GM12878 (cell line): ENCODE results near the gene CAMTA1.

Experiments used
- BRCA1 ChIP-seq: IDR thresholded peaks from 2 replicates; pipeline ENCODE4 v1.6.1; 2011; ENCODE audit warnings: low read depth, low read length, improper control_type of control experiment
- CTCF ChIP-seq, 3 experiments: IDR thresholded peaks in 2 of 3; conservative IDR thresholded peaks in 1 of 3; 2 replicates each; pipeline ENCODE4 v1.5.1; 2011; ENCODE audit warnings: low read depth in 3 of 3, low read length in 3 of 3, mild to moderate bottlenecking in 3 of 3, control low read depth in 2 of 3, moderate library complexity in 2 of 3, inconsistent platforms in 1 of 3, mixed read lengths in 1 of 3; ENCODE audit not compliant: control insufficient read depth in 2 of 3, insufficient read depth in 1 of 3; ENCODE audit errors: extremely low read depth in 1 of 3
- POLR2A ChIP-seq: IDR thresholded peaks from 2 replicates; pipeline ENCODE4 v1.6.1; 2011; ENCODE audit warnings: low read depth, mild to moderate bottlenecking, low read length
- ZBTB33 ChIP-seq: fragments of 450-650 bp; IDR thresholded peaks from 2 replicates; pipeline ENCODE4 v1.6.1; 2017; ENCODE audit warnings: mild to moderate bottlenecking

DNA sequence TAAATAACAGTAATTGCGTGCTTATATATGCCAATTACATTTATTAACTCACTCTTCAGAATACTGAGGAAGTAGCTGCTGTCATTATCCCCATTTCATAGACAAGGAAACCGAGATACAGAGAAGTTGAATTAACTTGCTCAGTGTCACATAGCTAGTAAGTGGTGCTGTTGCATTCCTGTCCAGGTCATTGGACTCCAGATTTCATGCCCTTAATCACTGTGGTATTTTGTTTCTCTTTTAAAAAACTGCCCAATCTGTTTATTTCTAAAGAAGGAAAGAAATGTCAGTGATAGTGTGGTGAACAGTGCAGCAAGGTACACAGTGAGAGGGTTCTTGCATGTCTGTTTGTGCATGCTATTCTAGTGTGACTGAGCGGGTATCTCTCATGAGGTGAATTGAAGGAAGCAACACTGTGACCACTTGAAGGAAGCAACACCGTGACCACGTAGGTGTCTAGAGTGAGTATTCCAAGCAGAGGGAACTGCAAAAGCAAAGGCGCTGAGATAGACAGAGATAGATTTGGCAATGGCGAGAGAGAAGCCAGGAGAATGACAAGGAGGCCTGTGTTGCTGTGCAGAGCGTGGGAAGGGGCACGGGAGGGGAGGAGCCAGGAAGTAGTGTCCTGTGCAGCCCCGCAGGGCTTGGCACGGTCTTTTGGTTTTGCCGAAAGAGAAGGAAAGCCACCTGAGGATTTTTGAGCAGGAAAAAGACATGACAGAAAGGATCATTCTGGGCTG is 95.9 kb downstream of the CAMTA1 start:
- no peak for TF ChIP-seq ZBTB33
- TF ChIP-seq POLR2A, result no peak
- no peak for TF ChIP-seq BRCA1
- TF ChIP-seq CTCF (IDR thresholded peaks at IDR 0.05 in 2 of 3, conservative IDR thresholded peaks at IDR 0.05 in 1 of 3; ENCODE audit: control insufficient read depth in 2 of 3, extremely low read depth in 1 of 3, insufficient read depth in 1 of 3, low read depth in 3 of 3, low read length in 3 of 3), result no peak
